GM21619 (cell line): ENCODE measurements around the gene AXL.
"Not testable (repeated sequence)": the region's sequence is repeated elsewhere in the genome, so short reads cannot be mapped to it uniquely, and the experiment has no call there.

ENCODE experiments used
- ATAC-seq: cut with Tn5 transposase; IDR thresholded peaks from one replicate; pipeline ENCODE4 v1.9.1; 2021; ENCODE audit not compliant: unreplicated experiment

Gene AXL

DNA sequence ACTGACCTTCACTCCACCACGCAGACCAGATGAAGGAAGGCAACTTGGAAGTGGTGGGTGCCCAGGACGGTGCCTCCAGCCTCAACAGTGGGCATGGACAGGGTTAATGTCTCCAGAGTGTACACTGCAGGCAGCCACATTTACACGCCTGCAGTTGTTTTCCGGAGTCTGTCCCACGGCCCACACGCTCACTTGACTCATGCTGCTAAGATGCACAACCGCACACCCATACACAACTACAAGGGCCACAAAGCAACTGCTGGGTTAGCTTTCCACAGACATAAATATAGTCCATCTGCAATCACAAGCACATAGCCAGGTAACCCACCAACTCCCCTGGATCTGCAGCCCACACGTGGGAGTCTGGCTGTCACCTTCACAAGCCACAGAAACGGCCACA lies 12.6 kb upstream of the AXL start:
- ATAC-seq: no peak

DNA sequence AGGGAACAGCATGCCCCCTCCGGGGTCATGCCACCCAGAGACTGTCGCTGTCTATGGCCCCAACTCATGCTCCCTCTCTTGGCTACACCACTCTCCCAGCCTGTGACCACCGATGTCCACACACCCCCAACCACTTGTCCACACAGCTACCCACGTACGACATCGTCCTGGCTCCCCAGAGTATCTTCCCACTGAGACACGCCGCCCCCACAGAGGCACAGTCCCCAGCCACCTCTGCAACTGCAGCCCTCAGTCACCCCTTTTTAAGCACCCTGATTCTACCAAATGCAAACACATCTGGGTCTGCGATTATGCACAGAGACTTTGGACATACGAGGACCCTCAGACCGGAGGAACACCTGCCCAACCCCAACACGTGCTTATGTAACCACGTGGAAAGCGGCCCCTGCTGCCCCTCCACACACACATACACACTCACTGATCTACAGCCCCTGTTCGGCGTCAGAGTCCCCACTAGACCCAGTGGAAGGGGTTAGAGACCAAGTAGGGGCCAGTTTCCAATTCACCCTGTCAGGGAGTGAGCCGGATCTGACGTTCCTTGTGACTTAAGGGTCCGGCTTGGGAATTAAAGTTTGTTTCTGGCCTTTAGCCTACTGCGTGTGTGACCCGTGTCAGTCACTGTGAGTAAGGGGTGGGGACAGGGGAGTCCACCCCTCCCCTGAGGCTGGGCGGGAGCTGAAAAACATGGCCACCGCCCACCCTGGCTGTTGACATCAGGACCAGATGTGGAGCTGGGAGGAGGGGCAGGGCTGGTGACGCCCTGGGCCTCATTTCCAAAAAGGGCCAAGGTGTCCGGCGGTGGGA lies 11.9 kb upstream of the AXL start:
- no peak for ATAC-seq

DNA sequence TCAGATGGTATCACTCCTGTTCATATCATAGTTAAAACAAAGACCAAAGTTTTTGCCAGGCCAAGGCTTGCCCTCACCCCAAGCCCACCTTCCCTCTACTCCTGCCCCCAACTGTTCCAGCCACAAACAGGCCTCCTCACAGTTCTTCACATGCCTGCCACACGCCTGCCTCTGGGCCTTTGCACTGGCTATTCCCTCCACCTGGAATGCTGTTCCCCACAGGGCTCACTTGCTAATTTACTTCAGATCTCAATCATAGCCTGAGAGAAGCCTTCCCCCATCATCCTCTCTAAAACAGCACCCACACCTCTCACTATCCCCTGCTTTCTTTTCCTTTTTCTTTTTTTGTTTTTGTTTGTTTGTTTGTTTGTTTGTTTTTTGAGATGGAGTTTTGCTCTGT lies 4.9 kb upstream of the AXL start:
- ATAC-seq: no peak

GRCh38 chr19:41217741-41218140 lies 1.3 kb upstream of the AXL start:
- ATAC-seq: no peak

- ATAC-seq: no peak
These were observed 791 bp upstream of the AXL start for GRCh38 chr19:41218249-41218614.

DNA sequence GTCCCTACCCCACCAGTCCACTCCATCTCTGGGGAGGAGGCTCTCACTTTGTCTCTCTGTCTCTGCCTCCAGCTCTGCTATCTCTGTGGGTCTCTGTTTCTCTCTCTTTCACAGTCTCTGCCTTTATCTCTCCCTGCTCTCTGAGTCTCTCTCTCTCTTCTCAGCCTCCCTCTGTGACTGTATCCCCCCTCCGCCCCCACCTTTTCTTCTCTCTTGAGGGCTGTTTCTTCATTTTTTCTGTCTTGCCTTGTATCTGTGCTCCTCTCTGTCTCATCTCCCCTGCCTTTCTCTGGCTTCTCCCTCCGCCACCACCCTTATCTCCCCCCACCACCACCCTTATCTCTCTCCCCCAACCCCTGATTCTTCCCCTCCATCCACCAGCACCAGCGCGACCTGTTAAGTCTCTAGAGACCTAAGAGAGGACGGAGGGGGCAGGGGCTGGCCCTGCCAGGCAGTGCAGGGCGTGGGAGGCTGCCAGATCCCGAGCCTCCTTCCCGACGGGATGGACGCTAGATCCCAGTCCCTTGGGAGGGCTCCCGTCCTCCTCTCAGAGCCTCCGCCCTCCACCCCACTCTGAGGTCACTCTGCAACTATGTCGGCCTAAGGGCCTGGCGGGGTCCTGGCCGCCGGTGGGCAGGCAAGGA lies 1.0 kb downstream of the AXL start:
- ATAC-seq: no peak

- no peak for ATAC-seq
These were observed 1.8 kb downstream of the AXL start for GRCh38 chr19:41220811-41221210.

- ATAC-seq: no peak
These were observed 2.6 kb downstream of the AXL start for GRCh38 chr19:41221514-41222205.

GRCh38 chr19:41222240-41222639 lies 3.2 kb downstream of the AXL start:
- ATAC-seq: no peak

- ATAC-seq: no peak
These were observed 4.6 kb downstream of the AXL start for GRCh38 chr19:41223431-41224234.

GRCh38 chr19:41224632-41225031 lies 5.6 kb downstream of the AXL start:
- no peak for ATAC-seq

DNA sequence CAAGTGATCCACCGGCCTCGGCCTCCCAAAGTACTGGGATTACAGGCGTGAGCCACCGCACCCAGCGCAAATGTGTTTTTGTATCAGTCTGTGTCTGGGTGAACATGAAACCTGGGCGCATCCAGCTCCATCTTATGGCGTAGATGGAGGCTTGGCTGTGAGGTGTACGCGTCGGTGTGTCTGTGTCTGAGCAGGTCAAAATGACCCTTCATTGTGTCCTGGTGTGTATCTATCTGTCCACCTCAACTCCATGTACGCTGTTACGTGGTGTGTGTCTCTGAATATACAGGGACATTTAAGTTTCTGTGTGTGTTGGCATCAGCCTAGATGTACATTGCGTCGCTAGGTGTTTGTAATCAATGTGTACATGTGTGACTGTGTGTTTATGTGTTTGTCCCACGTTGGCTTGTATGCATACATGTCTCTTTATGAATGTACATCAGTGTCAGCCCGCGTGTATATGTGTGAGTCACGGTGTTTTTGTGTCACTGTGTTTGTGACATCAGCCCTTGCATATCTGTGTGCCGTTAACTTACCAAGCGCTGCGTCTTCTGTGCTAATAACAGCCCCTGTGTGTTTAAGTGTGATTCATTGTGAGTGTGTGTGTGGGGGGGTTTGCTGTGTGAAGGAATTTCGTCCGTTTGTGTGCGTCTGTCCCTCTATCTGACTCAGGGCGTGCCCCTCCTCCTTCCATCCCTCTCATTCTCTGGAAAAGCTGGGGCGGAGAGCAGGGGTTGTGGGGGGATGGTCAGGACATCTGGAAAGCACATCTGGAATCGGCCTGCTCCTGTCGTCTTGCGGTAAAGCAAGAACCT lies 6.4 kb downstream of the AXL start:
- no peak for ATAC-seq

- no peak for ATAC-seq
These were observed 7.2 kb downstream of the AXL start for GRCh38 chr19:41226053-41226873.

GRCh38 chr19:41226874-41227390 lies 7.9 kb downstream of the AXL start:
- no peak for ATAC-seq

DNA sequence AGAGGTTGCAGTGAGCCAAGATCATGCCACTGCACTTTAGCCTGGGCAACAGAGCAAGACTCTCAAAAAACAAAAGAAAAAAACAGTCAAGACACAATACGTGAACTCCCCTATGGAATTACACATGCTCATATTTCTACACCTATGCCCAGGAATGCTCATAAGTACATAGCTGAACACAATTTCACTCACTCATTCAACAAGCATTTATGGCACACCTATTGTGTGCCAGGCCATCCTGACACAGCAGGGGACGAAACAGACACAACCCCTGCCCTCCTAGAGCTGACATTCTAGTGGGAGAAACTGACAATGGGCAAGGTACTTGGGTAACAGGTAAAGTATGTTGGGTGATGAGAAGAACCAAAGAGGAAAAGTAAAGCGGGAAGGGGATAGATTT lies 9.5 kb downstream of the AXL start:
- ATAC-seq: no peak

DNA sequence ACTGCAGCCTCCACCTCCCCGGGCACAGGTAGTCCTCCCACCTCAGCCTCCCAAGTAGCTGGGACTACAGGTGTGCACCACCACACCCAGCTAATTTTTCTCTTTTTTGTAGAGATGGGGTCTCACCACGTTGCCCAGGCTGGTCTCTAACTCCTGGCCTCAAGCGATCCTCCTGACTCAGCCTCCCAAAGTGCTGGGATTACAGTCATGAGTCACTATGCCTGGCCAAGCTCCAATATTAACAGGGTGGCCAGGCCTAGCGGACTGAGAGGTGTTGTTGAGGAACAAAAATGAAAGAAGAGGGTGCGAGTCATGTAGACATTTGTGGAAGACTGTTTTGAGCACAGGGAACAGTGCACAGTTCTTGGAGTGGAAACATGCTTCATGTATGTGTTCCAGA lies 10.3 kb downstream of the AXL start:
- ATAC-seq: not testable (repeated sequence)

DNA sequence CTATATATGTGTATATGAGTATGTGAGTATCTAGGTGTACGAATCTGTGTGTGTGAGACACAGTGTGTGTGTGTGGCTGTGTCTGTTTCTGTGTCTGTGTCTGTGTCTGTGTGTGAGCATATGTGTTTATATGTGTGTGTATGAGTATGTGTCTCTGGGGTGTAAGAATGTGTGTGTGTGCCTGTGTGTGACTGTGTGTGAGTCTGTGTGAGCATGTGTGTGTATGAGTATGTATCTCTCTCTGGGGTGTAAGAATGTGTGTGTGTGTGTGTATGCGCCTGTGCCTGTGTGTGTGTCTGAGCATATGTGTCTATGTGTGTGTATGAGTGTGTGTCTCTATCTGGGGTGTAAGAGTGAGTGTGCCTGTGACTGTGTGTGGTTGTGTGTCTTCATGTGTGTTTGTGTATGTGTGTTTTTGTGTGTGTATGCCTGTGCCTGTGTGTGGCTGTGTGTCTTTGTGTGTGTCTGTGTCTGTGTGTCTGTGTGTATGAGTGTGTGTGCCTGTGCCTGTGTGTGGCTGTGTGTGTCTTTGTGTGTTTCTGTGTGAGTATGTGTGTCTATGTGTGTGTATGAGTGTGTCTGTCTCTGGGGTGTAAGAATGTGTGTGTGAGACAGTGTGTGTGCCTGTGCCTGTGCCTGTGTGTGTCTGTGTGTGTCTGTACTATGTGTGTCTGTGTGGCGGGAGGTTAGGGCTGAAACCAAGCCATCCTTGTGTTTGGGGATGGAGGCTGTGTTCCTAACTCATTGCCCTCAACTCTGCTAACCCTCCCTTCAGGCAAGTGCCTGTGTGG lies 11.2 kb downstream of the AXL start:
- no peak for ATAC-seq

- no peak for ATAC-seq
These were observed 13.7 kb downstream of the AXL start for GRCh38 chr19:41232686-41233085.
